KBM-7 (cell line): Measurements from ENCODE around the gene POLR3K.
A peak's percentile ranks its signal among the peaks of the same experiment; 100 is the strongest.

Experiments
- DNase-seq: peaks from one replicate; pipeline ENCODE4 v3.0.0-alpha.2; 2015
- in situ Hi-C: fragments of 300-500 bp; cut with MboI; formaldehyde crosslinking; loops from 2 replicates; pipeline ENCODE4 v1.14.3; 2020; ENCODE audit warnings: low sequenced_read_pairs, low pct_unique_long_range_greater_than_20kb, mixed read lengths

Gene POLR3K

DNA sequence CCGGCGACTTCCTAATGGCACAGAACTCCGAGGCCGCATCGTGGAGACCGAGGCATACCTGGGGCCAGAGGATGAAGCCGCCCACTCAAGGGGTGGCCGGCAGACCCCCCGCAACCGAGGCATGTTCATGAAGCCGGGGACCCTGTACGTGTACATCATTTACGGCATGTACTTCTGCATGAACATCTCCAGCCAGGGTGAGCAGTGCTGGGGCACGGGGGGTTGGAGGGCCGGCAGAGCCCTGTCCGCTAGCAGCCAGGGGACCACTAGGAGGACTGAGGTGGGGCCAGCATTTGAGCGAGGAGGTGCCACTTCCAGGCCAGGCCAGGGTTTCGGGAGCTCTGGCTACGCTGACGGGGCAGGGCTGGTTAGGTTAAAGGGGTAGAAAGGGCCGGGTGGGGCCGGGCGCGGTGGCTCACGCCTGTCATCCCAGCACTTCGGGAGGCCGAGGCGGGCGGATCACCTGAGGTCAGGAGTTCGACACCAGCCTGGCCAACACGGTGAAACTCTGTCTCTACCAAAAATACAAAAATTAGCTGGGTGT is 29.7 kb upstream of the POLR3K start:
- DNase-seq, result no peak
- in situ Hi-C loops, result no loop called here

DNA sequence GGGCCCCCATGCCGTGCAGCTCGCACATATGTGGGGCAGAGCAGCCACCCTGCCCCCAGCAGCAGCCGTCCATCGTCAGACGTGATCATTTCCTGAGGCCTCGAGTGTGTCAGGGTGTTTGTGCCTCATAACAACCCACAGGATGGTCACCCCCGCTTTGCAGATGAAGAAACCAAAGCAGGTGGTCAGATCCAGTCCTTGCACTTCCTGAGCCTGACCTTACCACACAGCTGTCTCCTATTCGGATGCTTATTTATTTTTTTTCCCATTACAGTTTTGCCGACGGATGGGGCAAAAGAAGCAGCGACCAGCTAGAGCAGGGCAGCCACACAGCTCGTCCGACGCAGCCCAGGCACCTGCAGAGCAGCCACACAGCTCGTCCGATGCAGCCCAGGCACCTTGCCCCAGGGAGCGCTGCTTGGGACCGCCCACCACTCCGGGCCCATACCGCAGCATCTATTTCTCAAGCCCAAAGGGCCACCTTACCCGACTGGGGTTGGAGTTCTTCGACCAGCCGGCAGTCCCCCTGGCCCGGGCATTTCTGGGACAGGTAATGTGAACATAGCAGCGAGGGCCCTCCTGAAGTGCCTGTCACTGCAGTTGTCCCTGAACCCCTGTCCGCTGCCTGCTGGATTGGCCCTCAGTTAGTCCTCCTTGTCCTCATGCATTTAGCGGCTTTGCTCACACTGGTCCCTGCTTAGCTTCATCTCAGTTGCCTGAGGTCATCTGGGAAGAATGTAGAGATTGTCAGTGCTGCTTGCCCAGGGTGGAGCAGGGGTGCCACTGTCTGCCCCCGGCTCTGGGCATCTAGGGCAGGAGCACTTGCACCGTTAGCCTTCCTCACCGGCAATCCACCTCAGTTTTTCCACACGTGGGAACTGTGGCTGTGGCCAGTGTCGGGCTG is 26.0 kb upstream of the POLR3K start:
- in situ Hi-C loops, result no loop called here
- peak; percentile 24 for DNase-seq

DNA sequence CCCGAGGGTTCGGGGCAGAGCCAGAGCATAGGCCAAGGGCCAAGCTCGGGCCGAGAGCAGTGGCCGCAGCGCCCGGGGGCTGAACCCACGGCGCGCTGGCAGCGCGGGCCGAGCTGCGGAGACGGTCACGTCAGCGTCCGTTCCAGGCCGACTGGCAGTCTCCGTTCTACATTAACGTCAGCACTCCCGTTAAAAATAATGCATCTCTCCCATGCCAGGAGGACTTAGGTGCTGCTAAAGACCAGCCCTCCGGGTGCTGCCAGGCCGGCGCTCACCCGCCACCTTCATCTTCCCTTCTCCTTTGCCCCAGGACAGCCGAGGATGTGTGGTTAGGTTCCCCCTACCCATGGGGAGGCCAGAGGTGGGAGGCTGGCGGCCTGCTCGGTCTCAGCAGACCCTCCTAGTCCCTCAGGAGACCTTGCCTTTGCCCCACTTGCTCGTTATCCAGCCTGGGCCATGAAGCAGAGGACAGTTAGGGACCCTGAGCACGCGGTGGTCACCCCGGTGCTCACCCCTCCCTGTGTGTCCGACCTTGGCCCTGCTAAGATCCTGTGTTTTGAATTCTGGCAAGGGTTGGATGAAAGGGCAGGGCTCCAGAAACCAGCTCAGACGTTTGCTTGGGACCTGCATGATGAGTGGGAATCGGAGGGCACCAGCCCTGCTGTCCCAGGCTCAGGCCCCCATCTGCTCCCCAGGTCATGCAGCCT is 25.2 kb upstream of the POLR3K start:
- DNase-seq, result no peak
- in situ Hi-C loops, result no loop called here

DNA sequence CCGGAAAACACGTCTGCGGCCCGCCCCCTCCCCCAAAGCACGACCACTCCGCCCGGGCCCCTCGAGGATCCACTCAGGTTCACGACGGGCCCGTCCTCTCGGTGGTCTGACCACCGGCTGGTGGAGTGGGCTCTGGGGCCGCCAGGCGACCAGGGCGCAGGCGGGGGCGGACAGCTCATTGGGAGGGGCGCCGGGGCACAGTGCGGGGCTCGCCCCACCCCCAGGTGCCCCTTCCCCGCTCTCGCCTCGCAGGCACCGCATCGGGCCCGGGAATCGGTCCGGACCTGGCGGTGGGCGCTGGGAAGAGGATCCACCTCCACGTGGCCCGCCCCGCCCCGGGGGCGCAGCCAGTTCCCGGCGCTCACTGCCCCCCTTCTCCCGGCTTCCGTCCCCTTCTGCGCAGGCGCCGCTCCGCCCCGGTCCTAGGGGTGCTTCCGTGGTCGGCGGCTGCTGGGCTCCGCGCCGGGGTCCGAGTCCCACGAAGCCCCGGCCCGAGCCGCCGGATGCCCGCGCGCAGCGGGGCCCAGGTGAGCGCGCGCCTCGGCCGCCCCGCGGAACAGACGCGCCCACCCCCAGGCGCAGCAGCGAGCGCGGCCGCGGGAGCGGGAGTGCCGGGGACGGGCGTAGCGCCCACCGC is 24.5 kb upstream of the POLR3K start, which contains the start of gene MPG:
Gene MPG (plus strand): TSS at position 419 of the 637 bp plus-strand sequence. CDS start 85 bp downstream, at position 504.
- DNase-seq, result peak; percentile 59
- in situ Hi-C loops, result no loop called here

DNA sequence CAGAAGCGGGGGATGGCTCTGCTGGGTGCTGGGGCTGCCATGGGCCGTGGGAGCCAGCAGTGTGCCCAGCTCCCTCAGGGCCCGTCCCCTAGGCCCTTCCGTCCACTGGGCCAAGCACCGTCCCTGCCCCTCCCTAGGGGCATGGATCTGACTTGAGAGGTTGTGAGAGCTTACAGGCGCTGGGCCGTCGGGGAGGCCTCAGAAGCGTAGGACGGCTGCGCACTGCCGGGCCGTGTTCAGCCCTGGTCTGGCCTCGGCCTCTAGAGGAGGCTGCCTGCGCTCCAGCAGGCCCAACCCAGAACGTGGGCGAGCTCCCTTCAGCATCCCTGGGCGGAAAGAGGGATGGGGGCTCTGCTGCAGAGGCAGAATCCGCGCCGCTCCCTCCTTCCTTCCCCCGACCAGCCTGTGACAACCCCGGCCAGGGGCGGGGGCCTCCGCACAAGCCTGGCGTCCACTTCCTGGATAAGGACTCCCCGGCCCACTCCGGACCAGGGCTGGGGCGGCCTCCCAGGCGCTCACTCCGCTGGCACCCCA is 23.9 kb upstream of the POLR3K start:
- DNase-seq, result peak; percentile 45
- in situ Hi-C loops, result no loop called here

DNA sequence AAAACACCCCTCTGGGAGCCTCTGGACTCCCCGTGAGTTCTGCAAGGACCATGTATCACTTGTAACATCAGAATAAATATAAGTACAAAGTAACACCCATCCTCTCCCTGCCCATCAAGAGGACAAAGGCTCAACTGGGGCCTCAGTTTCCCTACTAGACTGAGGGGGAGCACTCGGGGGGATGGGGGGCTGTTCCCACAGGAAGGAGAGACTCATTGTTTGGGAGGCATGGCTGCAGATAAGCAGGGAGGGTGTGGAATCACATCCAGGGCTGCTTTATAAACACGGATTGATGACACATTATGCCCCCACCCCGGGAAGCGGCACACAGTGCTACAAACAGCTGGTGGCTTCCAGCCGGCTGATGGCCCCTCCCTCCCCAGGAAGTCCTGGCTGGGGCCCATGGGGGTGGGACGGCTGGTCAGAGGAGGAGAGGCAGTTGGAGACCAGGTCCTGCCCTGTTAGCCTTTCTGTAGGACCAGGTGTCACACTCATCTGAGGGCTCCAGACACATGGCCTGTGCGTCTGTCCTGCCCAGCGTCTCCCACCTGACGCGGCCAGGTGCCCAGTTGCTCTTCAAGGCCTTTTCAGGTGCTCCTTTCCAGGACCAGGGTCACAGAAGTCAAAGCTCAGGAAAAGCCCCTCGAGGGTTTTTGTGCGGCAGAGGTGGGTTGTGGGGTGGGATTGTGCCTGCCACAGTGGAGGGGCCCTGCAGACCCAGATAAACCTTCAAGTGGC is 23.3 kb upstream of the POLR3K start:
- peak; percentile 48 for DNase-seq
- in situ Hi-C loops, result no loop called here

DNA sequence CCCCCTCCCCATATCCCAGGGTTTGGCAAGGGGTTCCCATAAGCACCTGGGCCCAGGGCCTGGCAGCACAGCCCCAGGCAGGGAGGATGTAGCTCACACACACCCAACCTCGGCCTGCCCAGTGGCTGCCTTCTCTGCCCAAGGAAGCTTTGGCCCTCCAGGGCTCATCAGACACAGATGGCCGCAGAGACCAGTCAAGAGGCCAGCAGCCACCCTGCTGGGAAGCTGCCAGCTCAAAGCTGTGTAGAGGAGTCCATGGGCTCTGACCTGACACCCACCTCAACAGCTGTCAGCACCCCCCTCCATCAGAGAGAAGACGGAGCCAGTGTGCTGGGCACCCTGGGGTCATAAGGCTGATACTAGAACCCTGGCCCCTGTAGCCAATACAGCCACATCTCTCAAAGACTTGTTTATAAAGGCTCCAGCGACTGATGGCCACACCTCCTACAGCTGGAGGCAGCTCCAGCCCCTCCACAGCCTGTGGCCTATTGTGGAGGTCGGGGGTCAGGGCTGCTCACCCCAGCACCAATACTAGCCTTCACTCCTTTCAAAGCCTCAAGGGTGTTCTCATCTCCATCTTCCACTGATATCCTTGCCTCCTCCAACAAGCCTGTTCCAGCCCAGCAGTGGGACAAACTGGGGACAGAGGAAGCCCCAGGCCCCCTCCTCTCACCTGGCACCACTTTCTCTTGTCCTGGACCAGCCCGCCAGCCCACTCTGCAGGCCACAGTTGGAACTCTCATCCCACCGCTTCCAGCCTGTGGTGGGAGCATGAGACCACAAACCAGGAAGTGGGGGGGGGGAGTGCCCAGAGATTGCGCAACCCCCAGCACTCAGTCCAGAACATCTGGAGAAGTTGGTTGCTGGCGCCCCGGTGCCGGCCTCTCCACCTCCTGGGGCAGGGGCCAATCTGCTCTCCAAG is 22.4 kb upstream of the POLR3K start:
- peak; percentile 97 for DNase-seq
- in situ Hi-C loops, result no loop called here

DNA sequence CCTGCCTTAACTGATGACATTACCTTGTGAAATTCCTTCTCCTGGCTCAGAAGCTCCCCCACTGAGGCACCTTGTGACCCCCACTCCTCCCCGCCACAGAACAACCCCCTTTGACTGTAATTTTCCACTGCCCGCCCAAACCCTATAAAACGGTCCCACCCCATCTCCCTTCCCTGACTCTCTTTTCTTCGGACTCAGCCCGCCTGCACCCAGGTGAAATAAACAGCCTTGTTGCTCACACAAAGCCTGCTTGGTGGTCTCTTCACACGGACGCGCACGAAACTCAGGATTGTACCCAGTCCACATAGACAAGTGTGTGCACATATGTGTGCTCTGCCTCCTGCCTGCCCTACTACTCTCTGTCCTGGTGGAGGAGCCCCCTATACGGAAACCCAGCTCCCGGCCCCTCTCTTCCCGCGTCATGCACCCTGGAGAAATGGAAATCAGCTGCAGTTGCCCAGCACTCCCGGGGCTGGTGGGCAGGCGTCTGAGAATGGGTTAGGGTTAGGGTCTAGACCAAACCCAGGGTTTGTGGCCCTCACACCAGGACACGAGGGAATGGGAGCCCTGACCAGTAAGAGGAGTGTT is 21.4 kb upstream of the POLR3K start:
- in situ Hi-C loops, result no loop called here
- DNase-seq, result no peak

DNA sequence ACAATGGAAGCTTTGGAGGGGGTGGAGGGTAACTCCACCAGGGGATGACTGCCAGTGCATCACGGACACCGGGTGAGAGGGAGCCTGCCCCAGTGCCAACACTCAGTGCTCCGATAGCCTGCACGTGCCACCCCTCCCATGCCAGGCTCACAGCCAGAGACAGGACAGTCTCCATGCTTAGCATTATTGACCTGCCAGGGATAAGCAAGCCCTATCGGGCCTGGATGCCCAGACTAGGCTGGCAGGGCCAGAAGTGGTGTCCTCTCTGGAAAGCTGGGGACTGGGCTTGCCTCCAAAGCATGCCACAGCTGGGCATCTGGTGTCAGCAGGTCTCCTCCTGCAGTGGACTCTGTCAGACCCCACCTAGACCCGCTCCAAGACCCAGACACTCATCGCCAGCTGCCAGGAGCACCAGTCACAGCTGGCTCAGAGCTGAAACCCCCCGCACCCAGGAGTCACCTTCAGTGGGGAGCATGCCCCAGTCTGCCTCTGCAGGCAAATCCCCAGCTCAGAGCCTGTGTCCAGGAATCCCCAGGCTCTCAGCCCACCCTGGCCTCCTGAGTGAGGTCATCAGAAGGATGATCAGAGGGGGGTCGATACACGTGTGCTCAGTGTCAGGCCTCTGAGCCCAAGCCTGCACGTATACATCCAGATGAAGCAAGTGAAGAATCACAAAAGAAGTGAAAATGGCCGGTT is 20.8 kb upstream of the POLR3K start:
- in situ Hi-C loops, result no loop called here
- no peak for DNase-seq

DNA sequence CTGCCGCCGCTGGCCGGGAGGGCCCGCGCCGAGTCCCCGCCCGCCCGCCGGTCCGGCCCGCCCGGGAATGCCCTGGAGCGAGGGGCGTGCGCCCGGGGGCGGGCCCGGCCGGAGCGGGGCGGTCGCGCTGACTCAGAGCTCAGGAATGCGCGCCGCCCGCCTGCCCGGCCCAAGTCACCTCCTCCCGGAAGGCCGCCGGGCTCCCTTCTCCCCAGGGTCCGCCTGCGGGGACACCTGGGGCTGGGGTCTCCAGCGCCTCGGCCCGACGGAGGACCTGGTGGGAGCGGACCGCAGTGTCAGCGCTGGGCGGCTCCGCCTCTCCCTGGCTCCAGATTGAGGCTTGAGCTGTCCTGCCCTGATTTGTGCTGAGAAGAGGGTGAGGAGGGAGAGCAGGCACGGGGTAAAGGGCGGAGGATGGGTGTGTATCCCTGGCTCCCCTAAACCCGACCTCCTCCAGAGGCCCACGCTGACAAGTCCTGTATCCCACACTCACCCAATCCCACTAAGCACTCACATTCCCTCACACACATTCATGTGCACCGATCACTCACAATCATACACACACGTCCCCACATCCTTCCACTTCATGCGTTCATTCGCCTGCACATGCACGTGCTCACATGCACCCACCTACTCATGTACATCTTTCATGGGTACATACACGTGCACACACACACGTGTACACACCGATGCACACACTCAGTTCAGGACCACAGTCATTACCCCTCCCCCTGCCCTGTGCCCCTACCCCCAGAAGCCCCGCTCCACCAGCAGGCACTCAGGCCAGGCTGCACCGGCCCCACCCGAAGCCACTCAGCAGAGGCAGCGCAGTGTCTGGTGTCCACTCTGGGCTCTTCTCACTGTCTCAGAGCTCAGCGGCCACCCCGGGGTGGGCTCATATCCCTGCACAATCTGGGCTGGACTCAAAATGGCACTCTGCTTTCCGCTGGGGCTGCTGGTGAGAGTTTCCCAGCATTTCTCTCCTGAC is 19.4 kb upstream of the POLR3K start, which contains the start of gene RHBDF1:
Gene RHBDF1 (minus strand): TSS at position 71 of the 988 bp plus-strand sequence. CDS start 7,616 bp downstream, outside the sequence.
- no peak for DNase-seq
- in situ Hi-C loops, result no loop called here

DNA sequence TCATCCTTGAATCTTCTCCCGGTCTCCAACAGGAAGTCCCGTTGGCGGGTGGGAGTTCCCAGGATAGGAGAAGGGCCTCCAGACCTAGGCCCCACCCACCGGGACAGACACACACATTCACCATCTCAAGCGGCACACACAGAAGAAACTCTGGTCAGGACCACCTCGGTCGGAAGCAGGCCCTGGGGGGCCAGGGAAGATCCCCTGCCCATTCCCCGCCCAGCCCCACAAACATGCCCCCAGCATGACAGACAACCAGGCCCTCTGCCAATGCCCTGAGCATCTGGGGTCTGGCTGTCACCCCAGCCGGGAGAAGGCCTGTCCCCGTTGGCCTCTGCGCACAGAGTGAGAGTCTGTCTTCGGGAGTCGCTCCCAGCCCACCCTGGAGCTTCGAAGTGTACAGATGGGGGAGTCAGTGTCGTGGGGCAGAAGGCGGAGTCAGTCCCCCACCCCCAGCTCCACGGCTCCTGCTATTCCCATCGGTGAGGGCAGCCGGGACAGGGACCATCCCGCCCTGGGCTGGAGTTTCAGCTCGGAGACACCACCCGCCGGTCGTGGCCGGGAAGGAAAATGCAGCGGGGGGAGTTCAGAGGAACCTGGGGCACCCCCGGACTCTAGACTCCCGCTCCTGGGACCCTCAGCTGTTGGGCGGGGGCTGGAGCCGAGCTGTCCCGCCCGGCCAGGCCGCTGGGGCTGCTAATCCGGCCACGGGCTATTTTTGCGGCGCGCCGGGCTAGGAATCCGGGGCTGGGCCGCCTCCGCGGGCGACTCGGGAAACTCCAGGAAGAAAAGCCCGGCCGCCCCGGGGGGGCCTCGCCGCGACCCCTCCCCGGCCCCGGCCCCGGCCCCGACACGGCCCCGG is 18.4 kb upstream of the POLR3K start:
- in situ Hi-C loops, result no loop called here

DNA sequence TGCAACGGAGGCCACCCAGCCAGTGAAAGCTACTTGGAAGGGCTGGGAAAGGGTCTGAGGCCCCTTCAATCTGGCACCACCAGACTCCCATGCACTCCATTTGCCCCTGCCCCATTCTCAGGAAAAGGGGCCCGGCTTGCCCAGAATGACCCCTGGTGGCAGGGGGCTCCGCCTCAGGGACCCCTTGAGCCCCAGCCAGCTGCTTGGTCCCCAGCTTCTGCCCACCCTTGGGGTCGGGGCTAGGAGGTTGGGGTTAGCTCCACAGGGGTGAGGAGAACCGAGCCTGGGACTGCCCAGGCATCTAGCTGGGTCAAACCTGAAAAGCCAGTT is 17.8 kb upstream of the POLR3K start:
- no peak for DNase-seq
- in situ Hi-C loops, result no loop called here

More for the DNA sequence above, 18.4 kb upstream of the POLR3K start:
- DNase-seq, result no peak

DNA sequence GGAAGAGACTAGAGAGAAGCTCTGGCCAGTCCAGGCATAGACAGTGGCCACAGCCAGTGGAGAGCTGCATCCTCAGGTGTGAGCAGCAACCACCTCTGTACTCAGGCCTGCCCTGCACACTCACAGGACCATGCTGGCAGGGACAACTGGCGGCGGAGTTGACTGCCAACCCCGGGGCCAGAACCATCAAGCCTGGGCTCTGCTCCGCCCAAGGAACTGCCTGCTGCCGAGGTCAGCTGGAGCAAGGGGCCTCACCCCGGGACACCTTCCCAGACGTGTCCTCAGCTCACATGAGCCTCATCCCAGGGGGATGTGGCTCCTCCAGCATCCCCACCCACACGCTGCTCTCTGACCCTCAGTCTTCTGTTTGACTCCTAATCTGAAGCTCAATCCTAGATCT is 15.8 kb upstream of the POLR3K start:
- DNase-seq, result no peak
- in situ Hi-C loops, result no loop called here

DNA sequence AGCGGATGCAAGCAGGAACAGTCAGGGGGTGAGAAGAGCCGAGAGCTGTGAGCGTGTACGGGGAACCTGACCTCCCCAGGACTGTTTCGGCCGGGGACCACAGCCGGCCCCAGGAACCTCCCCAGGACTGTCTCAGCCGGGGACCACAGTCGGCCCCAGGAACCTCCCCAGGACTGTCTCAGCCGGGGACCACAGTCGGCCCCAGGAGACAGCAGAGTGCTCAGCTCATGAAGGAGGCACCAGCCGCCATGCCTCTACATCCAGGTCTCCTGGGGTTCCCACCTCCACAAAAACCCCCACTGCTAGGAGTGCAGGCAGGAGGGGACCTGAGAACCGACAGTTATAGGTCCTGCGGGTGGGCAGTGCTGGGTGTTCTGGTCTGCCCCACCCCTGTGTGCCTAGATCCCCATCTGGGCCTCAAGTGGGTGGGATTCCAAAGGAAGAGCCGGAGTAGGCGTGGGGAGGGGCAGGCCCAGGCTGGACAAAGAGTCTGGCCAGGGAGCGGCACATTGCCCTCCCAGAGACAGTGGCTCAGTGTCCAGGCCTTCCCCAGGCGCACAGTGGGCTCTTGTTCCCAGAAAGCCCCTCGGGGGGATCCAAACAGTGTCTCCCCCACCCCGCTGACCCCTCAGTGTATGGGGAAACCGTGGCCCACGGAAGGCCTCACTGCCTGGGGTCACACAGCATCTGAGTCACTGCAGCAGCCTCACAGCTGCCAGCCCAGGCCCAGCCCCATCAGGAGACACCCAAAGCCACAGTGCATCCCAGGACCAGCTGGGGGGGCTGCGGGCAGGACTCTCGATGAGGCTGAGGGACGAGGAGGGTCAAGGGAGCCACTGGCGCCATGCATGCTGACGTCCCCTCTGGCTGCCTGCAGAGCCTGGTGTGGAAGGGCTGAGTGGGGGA is 14.7 kb upstream of the POLR3K start:
- no peak for DNase-seq
- in situ Hi-C loops, result no loop called here
